ENCODE data around the gene DCTN2. TPM values are rescaled to one million over a fixed set of nuclear protein-coding genes. Genes with fewer than 3 reads are reported as not detected.

DCTN2 gene
- total RNA-seq, 2 donors from 2014 or later, result 80.5 to 96.7 TPM

DNA sequence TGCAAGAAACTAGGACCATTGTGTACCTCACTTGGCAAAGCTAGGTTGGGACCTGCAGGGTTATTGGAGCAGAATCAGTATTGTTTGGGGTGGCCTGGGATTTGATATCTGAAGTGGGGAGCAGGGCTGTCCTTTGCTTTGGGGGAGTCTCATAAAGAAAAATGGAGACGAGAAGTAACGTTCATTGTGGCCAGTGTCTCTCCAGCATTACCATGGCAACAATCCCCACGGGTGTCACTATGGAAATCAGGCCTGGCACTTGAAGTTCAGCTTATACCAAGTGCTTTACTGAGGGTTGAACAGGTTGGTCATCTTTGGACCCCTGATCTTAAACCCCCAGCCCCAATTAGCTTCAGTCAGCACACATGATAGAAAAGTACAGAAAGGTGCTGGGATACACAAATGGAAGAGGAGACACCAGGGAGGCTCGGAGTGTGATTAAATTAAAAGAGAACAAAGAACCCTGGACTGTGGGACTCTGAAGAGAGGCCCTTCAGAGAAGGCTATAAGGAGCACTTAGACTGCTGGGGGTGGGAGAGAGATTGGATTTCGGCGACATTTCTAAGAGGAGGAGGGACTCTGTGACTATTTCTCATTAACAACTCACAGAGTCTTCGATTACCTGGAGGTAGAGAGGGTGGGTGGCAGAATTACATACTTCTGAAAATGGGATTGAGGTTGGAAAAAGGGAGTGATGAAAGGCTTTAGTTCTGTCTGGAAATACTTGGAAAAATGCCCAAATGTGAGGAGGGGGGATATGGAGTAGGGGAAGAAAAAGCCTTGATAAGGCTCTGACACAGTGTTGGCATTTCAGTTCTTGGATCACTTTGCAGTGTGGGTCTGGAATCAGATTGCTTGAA lies 6.6 kb upstream of the DCTN2 start:
- ATAC-seq (no peak), DNase-seq (no peak)
- intact Hi-C loops (cut with DNase I), result no loop called here

DNA sequence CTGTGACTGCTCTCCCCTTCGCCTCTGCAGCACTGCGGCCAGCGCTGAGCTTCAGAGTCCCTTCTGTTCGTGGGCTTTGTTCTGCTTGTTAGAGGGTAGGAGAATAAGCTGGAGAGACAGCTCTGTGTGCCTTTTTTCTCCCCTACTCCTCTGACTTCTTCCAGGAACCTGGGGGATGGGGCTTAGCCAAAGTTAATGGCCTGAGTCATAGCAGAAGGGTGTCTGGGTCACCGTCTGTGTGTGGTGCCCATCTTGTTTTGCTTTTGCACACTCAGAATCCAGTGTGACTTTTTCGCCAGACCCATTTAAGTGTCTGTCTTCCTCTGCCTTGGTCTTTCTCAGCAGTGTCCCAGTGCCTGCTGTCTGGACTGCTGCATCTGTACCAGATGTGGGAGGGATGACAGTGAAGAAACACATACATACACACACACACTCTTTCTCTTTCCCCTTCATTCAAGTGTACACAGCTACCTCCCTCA lies 5.9 kb upstream of the DCTN2 start:
- no peak for DNase-seq
- intact Hi-C loops (cut with DNase I), result no loop called here
- ATAC-seq, result no peak

DNA sequence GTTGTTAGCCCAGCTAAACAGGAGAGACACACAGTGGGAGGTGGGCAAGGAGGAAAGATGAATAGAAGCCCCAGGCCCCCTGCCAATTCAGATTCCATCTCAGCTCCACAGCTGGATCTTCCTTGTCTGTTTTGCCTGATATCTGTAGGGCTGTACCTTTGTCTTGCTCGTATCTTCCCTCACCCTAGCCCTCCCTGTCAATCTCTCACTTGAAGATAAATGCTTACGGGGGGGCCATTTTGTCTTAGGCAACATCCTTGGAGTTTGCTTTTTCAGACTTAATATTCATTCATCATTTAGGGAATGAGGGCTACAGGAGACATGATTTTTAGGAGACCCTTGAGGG lies 5.3 kb upstream of the DCTN2 start:
- intact Hi-C loops (cut with DNase I), result no loop called here
- no peak for ATAC-seq
- DNase-seq, result no peak

DNA sequence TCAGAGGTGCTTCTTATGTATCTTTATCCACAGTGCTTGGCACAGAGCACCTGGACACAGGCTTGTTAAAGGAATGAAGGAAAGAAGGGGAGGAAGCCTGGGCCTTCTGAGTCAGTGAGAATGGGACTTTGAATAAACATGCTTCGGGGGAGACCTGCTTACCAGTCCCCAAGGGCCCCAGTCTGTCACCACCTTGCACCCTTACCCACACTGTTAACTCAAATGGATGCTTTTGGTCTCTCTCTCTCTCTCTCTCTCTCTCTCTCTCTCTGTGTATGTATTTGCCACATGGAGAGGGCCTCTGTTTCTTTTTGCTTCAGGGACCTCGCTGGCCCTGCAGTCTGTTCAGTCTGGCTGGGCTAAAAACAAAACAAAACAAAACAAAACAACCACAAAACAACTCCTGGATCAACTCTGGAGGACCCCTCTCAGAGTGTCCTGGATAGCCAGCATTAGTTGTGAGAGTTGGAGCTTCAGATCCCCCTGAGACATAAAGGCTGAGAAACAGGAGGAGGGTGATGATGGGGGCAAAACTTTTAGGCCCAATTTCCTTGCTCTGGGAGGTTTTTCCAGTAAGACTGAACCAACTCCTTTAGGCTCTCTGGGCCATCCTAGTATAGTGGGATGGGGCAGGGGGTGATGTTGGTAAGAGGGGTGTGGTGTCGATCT lies 4.8 kb upstream of the DCTN2 start:
- no peak for ATAC-seq
- no peak for DNase-seq

DNA sequence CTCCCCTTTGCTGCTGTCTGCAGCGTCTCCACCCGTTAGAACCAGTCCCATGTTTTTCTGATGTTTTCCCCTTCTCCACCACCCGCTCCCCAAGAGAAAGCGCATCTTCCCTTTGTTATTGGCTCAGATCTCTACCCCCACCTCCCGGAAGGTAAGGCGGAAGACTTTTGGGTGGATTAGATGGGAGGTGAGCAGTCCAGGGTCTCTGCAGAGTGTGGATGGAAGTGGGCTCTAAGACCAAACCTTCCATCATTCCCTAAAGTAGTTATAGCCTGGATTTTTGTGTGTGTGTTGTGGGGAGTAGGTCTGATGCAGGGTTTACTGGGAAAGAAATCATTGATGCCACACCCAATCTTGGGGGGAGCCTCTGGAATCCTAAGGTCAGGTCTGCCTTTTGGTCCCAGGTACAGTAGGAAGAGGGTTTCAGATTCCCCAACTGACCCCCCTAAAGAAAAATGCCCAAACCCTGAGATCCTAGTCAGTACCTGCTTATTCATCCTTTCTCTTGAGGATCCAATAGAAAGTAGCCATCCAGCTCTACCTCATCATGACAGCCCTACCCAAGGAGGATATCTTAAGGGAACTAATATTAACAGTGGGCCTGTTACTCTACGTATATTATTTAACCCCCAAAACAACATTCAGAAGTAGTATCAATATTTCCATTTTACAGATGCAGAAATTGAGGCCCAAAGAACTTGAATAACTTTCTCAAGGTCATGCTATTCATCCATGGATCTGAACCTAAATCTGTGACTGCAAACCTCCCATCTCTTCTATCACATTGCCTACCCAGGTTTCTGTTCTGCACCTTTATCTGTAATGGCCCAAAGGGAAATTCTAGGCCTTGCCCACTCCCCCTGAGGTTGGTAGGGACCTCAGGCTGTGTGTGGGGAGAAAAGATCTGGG lies 3.9 kb upstream of the DCTN2 start:
- DNase-seq, result no peak
- intact Hi-C loops (cut with DNase I), result no loop called here
- ATAC-seq, result no peak

More for the DNA sequence above, 4.8 kb upstream of the DCTN2 start:
- intact Hi-C loops (cut with DNase I), result no loop called here

DNA sequence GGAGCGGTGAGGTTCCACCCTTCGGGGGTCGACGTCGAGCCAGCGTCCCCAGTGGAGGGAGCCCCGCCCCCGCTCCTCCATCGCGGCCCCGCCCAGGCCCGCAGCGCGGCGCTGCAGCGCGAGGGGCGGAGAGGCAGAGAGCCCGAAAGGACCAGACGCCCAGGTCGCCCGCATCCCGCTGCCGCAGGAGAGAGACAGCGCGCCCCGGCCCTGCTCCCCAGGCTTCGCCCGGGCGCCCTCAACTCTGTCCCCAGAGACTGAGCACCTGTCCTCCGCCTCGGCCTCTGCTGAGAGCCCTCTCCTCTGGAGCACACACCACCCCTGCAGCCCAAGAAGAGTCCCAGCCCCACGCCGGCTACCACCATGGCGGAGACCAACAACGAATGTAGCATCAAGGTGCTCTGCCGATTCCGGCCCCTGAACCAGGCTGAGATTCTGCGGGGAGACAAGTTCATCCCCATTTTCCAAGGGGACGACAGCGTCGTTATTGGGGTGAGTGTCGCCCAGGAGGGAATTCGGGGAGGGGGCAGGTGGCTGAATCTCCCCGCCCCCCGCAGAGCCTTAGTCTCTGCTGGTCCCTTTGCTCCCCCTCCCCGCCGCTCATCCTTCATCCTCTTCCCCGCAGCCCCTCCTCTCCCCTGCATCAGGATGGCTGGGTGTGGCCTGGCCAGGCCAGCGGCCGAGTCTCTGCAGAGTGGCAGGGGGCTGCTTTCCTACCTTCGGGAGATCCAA lies 3.1 kb upstream of the DCTN2 start, which contains the start of gene KIF5A:
Gene KIF5A, plus strand, starts transcription at position 136 of the 732 bp plus-strand sequence. Its CDS starts 228 bp downstream, at position 364.
- no peak for DNase-seq
- ATAC-seq, result peak in 1 of 2 donors; percentile 4
- intact Hi-C loops (cut with DNase I), result no loop called here

DNA sequence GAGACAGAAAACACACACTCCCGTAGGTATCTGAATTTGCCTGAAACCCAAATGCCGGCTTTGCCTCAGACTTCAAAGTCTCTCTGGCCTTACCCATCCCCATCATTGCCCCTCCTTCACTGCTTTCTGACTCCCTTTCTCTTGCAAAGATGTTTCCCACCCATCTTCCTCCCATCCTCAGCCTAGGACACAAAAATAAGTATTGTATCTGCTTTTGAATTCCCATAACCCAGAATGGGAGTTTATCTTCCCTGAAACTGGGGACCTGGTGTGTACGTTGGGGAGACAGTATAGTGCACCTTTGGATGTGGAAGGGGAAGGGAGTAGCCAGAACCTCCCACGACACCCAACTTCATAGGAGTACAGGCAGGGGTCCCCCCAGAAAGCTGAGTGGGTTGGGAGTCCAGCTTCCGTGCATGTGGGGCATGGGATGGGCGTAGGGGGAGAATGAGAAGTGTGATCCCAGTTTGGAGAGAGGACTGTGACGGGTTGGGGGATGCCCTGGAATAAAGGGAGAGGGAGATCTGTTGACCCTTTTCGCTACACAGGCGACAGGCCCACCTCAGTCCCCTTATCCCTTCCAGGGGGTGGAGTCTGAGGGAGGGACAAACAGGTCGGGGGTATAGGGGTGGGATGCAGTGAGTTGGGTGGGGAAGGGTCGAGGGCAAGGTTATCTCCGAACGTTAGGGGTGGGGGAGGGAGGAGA lies 2.4 kb upstream of the DCTN2 start:
- no peak for DNase-seq

GRCh38 chr12:57548488-57548887 lies 1.5 kb upstream of the DCTN2 start:
- intact Hi-C loops (cut with DNase I), result no loop called here
- DNase-seq (no peak), ATAC-seq (no peak)

More for the DNA sequence above, 2.4 kb upstream of the DCTN2 start:
- ATAC-seq, result no peak
- intact Hi-C loops (cut with DNase I), result no loop called here

- ATAC-seq (no peak), DNase-seq (no peak)
- intact Hi-C loops (cut with DNase I), result no loop called here
These were observed 972 bp upstream of the DCTN2 start for GRCh38 chr12:57548013-57548315.

DNA sequence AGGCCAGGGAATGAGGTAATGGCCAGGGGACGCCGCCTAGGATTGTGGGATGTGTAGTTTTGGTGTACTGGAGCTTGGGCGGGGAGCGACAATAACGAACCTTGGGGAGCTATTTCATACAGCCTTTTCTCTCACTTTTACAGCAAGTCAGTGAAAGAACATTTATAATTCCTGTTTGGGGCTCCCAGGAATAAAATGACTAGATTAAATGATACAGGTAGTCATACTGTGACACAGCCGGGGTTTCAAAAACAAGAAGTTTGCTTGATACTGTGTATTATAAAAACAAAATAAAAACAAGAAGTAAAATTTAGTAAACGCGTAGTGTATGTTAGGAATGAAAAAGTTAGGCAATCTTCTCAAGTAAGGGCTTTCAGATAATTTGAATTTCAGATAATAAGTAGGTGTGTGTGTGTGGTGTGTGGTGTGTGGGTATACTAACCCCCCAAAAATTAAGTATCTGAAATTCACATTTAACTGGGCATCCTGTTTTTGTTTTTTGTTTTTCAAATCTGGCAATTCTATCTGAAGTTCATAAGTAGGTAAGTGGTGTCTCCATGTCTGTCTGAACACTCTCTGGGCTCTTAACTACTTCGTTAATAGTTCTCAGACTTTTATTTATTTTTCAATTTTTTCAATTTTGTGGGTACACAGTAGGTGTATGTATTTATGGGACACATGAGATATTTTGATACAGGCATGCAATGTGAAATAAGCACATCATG lies 458 bp upstream of the DCTN2 start:
- no peak for DNase-seq
- ATAC-seq, result no peak
- intact Hi-C loops (cut with DNase I), result no loop called here

GRCh38 chr12:57545809-57546437 lies 1.1 kb downstream of the DCTN2 start:
- no peak for ATAC-seq
- intact Hi-C loops (cut with DNase I), result no loop called here
- no peak for DNase-seq

DNA sequence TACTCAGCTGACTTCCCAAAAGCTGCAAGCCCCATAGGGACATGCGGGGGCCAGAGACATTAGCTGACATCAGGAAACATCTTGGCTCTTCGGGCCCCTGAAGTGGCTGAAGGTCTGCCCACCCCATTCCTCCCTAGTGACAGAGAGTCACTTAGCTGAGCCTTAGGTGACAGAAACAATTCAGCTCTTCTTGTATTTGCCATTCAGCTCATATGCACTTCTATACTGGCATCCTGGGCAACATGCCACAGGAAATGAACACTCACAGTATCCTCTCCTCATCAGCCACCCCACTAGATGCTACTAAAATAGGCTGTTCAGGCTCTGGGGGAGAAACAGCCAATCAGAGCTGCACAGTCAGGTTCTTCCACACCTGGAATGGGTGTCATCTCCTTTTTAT lies 3.4 kb downstream of the DCTN2 start:
- intact Hi-C loops (cut with DNase I), result no loop called here
- DNase-seq (no peak), ATAC-seq (no peak)

GRCh38 chr12:57541717-57542116 lies 5.3 kb downstream of the DCTN2 start:
- intact Hi-C loops (cut with DNase I), result no loop called here
- ATAC-seq (no peak), DNase-seq (no peak)

DNA sequence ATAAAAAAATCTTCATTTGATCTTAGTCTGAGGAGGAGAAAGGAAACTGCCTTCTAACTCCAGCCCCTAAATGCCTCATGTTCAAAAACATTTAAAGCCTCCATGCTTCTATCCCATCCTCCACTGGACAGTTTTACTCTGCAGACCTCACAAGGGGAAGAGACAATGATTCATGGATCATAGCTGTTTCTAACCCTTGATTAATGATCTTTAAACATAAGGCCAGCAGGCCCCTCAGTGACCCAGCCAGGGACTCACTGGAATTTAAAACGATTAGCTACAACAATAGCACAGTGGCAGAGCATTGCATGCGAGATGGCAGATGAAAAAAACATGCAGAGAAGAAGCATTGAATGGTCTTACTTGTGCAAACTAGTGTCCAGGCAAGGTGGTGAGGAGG lies 6.0 kb downstream of the DCTN2 start:
- DNase-seq (no peak), ATAC-seq (no peak)
- intact Hi-C loops (cut with DNase I), result no loop called here

DNA sequence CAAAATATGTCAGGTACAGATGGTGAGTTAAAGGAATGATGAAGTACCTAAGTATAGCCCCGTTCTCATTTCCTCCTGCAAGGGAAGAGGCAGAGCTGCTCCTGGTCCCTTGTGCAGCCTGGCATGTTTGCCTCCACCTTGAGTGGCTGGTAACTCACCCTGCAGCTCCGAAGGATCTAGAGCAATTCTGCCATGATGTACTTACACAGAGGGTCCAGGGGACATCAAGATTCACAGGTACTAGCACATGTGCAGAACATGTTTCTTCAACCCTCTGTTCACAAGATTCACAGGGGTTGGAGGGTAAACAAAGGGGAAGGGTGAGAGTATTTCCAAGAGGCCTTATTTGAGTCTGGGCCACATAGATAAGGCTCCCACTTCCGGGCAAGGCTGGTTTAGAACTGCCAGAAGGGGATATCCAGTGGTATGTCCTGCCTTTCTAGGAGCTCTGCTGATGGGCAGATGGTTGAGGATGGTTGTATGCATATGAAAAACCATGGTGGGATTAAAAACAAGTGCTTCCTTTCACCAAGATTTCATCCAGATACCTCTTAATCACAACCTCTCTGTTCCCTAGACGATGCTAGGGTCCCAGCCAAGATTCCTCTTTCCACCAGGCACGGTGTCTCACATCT lies 7.7 kb downstream of the DCTN2 start:
- intact Hi-C loops (cut with DNase I), result no loop called here
- DNase-seq, result no peak
- no peak for ATAC-seq

DNA sequence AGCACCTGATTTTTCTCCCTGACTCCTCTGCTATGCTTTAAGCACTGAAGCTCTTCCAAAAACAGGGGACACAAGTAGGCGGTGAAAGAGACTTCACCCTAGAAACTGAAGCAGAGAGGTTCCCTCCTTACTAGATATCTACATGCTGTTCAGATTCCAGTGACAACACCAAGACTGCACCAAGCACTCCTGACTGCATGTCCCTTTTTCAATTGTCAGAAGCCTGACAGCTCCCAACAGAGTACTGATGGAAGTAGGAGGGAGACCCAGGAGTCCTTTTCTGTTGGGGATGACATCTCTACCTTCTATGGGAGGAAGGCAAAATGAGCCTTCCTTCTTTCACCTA lies 10.4 kb downstream of the DCTN2 start:
- ATAC-seq (no peak), DNase-seq (no peak)
- intact Hi-C loops (cut with DNase I), result no loop called here

Data from left cardiac atrium (tissue), 4 donors.